ENCODE data around the gene MPP4.
A peak's percentile ranks its signal among the peaks of the same experiment; 100 is the strongest.

MPP4 gene

GRCh38 chr2:201628545-201628944, 69.9 kb downstream of the MPP4 start:
- DNase-seq (ENCODE audit: low spot score), result no peak

GRCh38 chr2:201622306-201622970, 76.0 kb downstream of the MPP4 start:
- DNase-seq (ENCODE audit: low spot score), result no peak

- peak; percentile 12 for DNase-seq (ENCODE audit: low spot score)
Measured at GRCh38 chr2:201621293-201621999, 77.0 kb downstream of the MPP4 start.

- peak; percentile 84 for DNase-seq (ENCODE audit: low spot score)
Measured at GRCh38 chr2:201618744-201619662, 79.4 kb downstream of the MPP4 start.

GRCh38 chr2:201608021-201608420, 90.4 kb downstream of the MPP4 start:
- DNase-seq (ENCODE audit: low spot score), result no peak

GRCh38 chr2:201607568-201607967, 90.9 kb downstream of the MPP4 start:
- no peak for DNase-seq (ENCODE audit: low spot score)

- DNase-seq (ENCODE audit: low spot score), result no peak
Measured at GRCh38 chr2:201600906-201601305, 97.5 kb downstream of the MPP4 start.

GRCh38 chr2:201597397-201597796, 101.0 kb downstream of the MPP4 start:
- DNase-seq (ENCODE audit: low spot score), result no peak
